NCI-H345 (cell line): ENCODE measurements around the gene AP4S1.
A peak's percentile ranks its signal among the peaks of the same experiment; 100 is the strongest.
"Not testable (repeated sequence)": the region's sequence is repeated elsewhere in the genome, so short reads cannot be mapped to it uniquely, and the experiment has no call there.

Source experiments
- DNase-seq: peaks from one replicate; lab custom pipeline; 2025; lab: John Stamatoyannopoulos, UW

AP4S1 gene

DNA sequence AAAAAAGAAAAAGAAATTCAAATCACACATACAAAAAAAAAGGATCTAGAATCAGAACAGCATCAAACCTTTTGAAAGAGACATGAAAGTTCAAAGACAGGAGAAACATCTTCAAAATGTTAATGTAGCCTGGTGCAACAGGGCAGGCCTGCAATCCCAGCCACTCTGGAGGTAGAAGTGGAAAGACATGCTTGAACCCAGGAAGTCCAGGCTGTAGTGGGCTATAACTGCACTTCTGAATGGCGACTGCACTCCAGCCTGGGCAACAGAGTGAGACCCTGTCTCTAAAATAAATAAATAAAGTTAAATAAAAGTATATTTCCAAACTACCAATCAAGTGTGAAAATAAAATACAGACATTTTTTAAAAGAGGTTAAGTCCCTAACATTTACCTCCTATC, 18.7 kb upstream of the AP4S1 start:
- DNase-seq = no peak

DNA sequence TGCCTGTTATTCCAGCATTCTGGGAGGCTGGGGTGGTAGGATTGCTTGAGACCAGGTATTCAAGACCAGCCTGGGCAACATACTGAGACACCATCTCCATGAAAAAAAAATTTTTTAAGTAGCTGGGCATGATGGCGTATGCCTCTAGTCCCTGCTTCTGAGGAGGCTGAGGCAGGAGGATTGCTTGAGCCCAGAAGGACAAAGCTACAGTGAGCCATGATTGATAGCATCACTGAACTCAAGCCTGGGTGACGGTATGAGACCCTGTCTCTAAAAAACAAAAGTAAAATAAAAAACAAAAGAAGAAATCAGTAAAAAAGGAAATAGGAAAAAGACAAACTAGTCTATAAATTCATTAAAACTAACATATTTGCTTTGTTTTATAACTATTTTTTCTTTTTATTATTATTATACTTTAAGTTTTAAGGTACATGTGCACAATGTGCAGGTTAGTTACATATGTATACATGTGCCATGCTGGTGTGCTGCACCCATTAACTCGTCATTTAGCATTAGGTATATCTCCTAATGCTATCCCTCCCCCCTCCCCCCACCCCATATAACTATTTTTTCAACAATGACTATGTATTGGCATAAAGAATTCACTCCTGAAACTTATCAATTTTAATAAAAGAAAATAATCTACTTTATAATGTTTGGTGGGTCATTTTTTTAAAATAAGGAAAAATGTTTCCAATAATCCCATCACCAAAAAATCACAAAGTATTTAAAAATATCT, 15.4 kb upstream of the AP4S1 start:
- no peak for DNase-seq

DNA sequence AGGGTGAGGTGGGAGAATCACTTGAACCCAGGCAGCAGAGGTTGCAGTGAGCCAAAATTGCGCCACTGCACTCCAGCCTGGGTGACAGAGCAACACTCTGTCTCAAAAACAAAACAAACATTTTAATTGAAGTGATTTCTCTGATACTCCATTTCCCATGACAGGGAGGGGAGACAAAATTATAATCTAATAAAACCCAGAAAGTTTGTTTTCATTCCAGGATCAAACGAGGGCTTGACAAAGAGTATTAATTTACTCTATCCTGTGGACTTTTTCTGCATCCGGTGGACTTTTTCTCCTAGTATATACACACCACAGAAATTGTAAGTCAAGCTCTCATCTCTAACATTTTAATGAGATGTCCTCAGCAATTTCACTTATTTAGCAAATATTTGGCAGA, 14.5 kb upstream of the AP4S1 start:
- no peak for DNase-seq

DNA sequence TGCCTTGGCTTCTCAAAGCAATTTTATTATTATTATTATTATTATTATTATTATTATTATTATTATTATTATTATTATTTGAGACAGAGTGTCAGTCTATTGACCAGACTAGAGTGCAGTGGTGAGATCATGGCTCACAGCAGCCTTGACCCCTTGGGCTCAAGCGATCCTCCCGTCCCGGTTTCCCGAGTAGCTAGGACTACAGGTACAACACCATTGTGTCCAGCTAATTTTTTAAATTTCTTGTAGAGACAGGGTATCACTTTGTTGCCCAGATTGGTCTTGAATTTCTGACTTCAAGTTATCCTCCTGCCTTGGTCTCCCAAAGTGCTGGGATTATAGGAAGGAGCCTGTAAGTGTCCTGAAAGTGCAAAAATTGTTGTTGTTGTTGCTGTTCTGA, 11.6 kb upstream of the AP4S1 start:
- DNase-seq = no peak

DNA sequence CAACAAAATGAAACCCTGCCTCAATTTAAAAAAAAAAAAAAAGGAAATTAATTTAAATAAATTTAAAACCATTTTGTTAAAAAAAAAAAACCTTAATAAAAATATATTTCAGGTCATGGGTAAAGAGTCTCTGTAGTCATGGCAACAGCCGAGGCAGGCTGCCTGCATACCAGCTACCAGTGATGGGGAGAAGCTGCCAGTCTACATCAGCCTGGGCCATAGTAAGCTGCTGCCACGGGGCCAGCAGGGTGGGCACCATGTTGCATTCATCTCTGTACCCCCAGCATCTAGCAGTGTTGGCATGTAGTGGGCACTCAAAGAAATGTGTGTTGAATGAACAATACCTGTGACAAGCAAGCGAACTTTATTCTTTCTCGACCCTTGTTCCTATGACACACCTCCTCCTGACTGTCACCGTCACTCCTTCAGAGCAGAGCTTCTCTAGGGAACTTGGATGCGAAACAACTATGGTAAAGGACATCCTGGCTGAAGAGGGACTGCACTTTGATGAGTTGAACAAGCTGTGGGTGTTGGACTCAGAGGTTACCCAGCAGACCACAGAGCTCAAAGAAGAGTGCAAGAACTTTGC, 7.3 kb upstream of the AP4S1 start:
- no peak for DNase-seq

DNA sequence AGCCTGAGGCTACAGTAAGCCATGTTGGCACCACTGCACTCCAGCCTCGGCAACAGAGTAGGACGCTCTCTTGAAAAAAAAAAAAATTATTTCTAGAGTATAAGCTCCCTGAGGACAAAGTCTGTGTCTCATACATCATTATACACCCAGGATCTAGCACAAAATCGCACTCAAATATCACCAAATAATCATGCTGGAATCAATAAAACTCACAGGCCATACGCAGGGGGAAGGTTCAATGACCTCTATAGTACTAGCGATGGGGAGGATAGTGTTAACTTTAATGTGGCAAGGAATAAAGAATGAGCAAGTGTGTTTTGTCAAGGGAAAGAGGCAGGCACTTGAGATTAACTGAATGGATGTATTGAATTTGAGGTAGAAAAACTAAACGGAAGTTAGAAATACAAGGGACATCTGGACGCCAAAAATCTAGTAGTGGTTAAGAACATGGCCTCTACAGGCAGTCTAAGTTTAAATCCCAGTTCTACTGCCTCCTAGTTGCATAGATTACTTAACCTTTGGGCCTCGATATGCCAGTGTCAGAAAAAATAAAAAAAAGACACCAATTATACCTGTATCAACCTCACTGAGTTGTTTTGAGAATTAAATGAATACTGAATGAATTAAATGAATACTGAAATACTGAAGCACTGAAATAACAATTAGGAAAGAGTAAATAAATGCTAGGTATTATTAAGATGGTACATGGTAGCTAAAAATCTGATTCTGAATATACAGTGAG, 4.4 kb upstream of the AP4S1 start:
- no peak for DNase-seq

DNA sequence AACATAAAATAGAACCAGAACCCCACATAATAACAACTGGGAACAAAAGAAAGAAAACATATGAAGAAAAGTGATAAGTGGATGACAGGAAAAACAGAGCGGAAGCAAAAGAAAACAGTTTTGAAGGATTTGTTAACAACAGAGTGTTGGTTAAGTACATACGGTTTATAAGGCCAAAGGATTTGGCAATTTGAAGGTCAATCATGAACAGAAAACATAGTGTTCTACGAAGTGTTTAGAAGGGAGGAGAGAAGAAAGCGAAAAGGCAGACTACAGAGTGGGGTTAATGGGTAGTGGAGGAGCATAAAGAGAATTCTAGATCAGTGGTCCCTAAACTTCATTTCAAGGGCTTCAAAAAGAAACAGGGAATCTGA, 3.9 kb upstream of the AP4S1 start:
- no peak for DNase-seq

DNA sequence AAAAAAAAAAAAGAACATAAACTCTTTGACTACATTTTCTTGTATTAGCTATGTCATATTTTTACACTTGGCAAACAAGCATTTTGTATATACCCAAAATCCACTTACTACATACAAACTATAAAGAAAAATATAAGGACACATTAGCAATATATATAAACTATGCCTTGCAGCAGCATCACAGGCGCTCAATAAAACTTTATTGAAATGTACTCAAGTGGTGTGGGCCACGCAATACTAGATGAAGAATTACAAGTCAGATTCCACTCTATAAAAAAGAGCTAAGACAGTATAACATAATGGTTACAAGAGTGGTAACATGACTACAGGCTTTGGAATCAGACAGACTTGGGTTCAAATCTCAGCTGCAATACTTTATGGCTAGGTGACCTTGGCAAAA, 3.1 kb upstream of the AP4S1 start:
- DNase-seq = no peak

DNA sequence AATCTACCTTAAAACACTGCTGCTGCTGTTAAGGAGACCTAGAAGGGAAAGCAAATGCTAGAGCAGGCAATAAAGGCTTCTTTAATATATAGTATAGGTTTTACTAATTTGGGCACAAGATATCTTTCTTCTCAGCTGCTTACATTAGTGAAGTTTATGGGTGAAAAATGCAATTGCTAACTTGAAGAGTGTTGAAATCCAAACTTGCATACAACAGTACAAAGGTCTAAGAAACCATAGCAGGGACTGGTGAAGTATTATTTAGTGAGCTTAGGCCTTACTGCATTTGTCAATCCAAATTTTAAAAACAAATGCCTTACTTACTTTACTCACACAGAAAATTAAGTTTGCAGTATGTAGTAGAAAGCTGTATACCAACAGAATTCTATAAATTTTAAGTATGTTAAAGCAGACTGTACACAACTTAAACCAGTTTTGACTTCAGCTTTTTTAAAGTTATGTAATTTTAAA, 1.4 kb upstream of the AP4S1 start:
- no peak for DNase-seq

DNA sequence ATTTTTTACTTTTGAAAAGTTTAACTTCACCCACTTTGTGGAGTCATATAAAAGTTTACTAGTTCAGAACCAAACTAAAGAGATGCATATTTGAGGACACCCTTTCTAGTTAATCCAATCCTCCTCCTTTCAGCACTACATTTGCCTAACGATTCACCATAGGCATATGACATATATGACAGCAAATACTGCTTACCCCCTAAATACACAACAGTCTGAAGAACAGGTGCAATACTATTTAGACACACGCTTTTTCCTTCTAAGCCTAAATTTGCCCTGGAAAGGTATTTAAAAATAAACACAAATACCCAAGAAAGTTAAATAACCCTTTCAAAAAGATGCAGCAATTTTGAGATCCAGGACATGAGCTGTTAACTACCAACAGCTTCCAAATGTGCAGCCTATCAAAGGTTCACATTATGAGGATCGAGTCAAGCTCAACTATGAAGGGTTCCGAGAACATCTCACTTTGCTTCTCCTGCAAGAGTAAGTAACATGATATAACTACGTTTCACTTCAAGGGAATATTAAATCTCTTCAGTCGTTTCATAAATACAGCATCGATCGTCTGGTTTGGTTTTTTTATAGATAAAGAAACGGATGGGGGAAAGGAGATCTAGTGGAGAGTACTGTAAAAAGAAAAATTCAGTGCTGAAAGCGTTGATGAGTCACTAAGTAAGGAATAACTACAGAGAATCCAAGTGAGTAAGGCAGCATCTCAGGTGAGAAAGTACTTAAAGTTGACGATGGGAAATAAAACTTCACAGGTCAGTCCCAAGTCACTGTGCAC, 677 bp upstream of the AP4S1 start:
- DNase-seq = no peak

DNA sequence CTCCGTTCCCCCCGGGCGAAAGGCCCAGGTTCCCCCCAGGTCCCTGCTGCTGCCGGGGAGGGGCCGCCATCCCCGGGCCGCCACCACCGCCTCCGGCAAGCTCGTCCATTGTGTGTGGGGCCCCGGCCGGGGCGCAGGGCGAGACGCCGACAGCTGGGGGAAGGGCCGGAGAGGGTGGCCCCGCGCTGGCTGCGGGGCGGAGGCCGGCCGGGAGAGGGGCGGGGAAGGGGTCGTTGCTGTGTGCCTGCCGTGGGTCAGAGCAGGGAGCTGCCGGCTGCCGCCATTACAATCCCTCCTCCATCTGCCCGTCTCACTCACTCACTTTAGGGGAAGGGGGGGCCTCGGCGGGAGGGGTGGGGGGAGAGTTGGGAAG, 614 bp downstream of the AP4S1 start, which contains the start of gene STRN3:
Gene STRN3, minus strand, starts transcription at position 303 of the 373 bp plus-strand sequence. Its CDS starts 194 bp downstream, at position 109.
- no peak for DNase-seq

DNA sequence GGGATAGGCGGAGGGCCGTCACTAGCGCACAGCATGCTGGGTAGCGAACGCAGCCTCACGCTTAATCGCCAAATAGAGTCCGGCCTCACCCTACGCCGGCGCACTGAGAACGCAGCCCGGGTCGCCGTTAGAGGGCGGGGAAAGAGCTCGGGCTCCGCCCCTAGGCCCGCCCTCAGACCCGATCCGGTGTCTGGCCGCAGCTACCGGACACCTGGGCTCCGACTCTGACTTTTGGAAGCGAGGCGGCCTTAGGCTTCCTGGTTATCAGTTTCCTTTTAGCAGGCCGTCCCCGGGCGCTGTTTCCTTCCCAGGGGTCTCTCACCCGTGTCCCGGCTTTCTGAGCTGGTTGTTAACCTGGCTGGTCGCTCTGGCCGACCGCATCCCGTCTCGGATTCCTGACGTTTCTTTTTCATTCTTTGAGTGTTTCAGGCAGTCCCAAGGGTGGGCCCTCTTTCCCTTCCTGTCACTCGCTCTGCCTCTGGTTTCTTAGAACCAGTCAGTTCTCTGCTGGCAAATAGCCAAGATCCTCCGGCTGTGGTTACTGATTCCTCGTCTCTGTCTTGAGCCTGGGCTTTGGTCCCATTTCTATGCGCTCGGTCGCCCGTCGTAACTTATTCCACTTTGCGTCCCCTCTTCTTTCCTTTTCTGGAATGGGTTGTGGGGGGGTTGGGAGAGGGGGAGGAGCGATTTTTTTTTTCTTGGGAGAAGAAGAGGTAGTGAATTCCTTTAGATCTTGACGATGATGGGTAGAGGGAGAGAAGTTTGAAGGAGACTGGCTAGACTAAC, 1.2 kb downstream of the AP4S1 start:
- DNase-seq = peak; percentile 98

DNA sequence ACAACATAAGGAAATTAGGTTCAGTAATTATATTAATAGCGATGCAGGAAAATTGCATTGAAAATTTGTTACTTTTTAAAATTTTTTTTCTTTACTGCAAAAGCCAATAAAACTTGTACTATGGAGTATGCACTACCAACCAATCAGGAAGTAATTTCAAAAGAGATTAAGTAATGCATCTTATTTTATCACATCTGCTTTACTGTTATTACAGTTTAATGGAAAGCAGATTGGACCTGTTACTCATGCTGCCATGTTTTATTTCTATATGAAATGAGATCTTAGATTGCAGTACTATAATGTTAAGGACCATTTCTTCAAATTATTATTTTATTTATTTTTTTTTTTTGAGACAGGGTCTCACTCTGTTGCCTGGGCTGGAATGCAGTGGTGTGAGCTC, 2.4 kb downstream of the AP4S1 start:
- no peak for DNase-seq

DNA sequence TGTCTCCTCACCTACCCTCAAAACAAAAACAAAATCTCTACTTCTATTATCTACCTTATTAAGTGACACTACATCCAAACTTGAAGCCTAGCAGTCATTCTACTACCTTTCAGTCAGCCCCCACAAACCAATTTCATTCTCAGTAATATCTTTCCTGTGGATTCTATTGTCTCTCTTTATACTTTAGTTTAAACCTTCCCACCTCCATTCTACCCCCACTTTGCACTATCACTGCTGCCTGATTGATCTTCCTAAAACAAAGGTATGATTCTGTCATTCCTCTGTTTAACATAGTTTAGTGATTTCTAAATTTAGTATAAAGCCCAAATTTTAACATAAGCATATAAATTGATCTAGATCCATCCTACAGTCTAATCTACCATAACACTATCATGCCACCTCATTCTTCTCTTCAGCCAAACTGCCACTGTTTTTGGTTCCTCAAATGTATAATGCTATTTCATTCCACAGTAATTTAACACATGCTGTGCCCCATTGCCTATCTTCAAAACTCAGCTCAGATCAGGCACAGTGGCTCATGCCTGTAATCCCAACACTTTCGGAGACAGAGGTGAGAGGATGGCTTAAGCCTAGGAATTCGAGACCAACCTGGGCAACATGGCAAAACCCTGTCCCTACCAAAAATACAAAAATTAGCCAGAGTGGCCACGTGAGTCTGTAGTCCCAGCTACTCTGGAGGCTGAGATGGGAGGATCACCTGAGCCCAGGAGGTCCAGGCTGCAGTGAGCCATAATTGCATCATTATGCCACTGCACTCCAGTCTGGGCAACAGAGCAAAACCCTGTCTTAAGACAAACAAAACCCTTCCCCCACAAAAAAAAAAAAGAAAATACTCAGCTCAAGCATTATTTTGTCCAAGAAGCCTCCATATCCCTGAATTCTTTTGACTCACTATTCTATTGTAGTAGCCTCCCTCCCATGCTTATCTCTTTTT, 3.8 kb downstream of the AP4S1 start:
- no peak for DNase-seq

DNA sequence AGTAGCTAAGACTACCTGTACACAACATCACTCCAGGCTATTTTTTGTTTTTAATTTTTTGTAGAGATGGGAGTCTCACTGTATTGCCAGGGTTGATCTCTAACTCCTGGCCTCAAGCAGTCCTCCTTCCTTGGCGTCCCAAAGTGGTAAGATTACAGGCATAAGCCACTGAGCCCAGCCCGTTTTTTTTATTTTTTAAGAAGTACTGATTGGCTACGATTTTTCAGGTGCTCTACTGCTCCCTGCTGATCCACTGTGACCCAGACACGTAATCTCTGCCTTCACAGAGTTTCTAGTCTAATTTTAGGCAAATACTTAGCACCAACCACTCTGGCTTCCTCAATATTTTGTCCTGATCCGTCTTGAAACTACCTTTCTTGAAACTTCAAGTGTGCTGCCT, 5.0 kb downstream of the AP4S1 start:
- DNase-seq = no peak

DNA sequence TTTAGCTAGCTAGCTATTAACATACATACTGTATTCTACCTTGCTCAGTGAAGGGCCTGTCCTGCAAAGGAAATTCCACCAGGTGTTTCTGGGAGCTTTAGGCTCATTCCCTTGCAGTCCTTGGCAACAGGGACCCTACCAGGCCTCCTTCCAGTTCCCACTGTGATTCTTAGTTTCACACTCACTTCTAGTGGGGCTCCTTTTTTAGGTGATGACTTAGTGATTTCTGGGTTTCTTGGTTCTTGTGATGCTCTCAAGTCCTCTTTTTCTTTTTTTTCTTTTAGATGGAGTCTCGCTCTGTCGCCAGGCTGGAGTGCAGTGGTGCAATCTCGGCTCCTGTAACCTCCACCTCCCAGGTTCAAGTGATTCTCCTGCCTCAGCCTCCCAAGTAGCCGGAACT, 11.1 kb downstream of the AP4S1 start:
- no peak for DNase-seq

DNA sequence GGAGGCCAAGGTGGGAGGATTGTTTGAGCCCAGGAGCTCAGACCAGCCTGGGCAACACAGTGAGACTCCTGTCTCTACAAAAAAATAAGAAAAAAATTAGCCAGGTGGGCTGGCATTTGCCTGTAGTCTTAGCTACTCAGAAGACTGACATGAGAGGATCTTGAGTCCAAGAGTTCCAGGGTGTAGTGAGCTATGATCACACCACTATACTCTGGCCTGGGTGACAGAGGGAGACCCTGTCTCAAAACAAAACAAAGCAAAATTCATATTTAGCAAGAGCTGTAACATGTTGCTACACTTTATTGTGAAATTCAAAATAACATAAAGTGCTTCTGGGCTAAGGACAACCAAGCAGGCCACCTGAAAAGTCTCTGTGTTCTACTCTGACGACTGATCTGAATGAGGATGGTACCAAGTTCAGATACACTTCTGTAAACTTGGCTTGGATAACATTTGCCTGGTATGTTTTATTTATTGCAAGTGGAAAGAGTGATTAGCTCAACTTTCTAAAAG, 12.3 kb downstream of the AP4S1 start:
- no peak for DNase-seq

DNA sequence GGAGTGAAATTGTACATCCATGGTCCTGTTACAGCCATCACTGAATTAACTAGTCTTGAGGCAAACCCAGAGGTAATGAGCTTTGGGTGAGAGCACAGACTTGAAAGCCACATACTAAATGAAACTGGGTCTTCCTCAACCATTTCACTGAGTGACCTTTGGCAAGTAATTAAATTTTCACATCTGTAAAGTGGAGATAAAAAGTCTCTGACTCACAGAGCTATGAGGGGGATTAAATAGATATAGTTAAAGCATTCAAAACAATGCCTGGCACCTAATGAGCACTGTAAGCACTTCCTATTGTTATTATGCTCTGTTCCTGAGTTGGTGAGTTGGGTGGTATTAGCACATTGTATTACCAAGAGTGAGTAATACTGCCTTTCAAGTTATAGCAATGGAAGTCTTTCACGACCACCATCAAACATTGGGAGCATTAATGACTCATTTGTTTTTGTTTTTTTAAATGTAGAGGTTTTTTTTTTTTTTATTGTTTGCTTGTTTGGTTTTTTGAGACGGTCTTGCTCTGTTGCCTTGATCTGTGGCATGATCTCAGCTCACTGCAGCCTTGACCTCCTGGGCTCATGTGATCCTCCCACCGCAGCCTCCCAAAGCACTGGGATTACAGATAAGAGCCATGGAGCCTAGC, 13.2 kb downstream of the AP4S1 start:
- DNase-seq = no peak

DNA sequence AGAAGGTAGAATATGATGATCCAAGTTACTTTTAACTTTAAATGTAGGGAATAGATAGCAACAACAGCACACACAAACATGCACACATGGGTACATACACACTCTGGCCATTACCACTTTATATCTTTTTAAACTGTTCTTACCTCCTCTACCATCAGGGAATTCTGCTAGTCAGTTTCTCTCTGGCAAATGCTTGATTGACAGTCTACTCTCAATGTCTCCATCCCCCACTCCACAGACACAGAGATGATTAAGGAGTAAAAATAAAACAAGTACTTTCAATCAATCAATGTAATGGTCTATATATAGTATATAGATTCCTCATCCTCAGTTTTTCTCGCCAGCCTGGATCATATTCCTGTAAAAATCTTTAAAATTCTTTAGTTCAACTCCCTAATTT, 16.9 kb downstream of the AP4S1 start:
- no peak for DNase-seq

DNA sequence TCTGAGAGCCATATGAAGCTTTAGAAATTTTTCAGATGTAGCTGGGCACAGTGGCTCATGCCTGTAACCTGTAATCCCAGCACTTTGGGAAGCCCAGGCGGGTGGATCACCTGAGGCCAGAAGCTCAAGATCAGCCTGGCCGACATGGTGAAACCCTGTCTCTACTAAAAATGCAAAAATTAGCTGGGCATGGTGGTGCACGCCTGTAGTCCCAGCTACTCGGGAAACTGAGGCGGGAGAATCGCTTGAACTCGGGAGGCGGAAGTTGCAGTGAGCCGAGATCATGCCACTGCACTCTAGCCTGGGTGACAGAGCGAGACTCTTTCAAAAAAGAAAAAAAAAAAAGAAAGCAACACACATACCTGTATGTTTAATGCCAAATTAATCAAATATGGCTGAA, 17.4 kb downstream of the AP4S1 start:
- not testable (repeated sequence) for DNase-seq
